Ascending aorta (tissue), 2 donors: ENCODE measurements around the gene SYCN. TPM values are rescaled to one million over a fixed set of nuclear protein-coding genes. Genes with fewer than 3 reads are reported as not detected.
A peak's percentile ranks its signal among the peaks of the same experiment; 100 is the strongest.

Source experiments
- DNase-seq, 2 donors: peaks; one replicate each; pipeline ENCODE4 v3.0.0-alpha.2; 2019; ENCODE audit warnings: low spot score in 2 of 2
- H3K27ac ChIP-seq, 2 donors: fragments of 200-600 bp; sonication (generic); one replicate each; pipeline ENCODE4 v1.5.1; 2016 to 2017; ENCODE audit warnings: mild to moderate bottlenecking in 1 of 2
- H3K27me3 ChIP-seq: fragments of 200-600 bp; sonication (generic); one replicate; pipeline ENCODE4 v1.5.1; 2017
- H3K36me3 ChIP-seq, 2 donors: fragments of 200-600 bp; sonication (generic); one replicate each; pipeline ENCODE4 v1.5.1; 2016
- H3K4me1 ChIP-seq, 2 donors: fragments of 200-600 bp; sonication (generic); one replicate each; pipeline ENCODE4 v1.5.1; 2016 to 2017; ENCODE audit warnings: mild to moderate bottlenecking in 1 of 2
- H3K4me3 ChIP-seq, 2 donors: fragments of 200-600 bp; sonication (generic); one replicate each; pipeline ENCODE4 v1.5.1; 2016 to 2017; ENCODE audit warnings: mild to moderate bottlenecking in 1 of 2
- H3K9me3 ChIP-seq, 2 donors: fragments of 200-600 bp; sonication (generic); one replicate each; pipeline ENCODE4 v1.5.1; 2016
- intact Hi-C: fragments of 100-400 bp; cut with DNase I; formaldehyde crosslinking; loops from one replicate; pipeline ENCODE4 v1.15.1; 2023
- total RNA-seq: library from RNA; depleted of rRNA; stranded (reverse); fragments of >200 nt; gene quantifications from one replicate; pipeline ENCODE4 v1.1.0, GENCODE V29; 2016
- TF ChIP-seq, protein P1 (sequence below), 3 experiments: fragments of 200-600 bp in 2 of 3; fragments of 450-650 bp in 1 of 3; sonication (generic) in 2 of 3; IDR thresholded peaks; one replicate each; pipeline ENCODE4 v1.5.1; 2016 to 2019; ENCODE audit warnings: antibody characterized with exemption in 3 of 3, mild to moderate bottlenecking in 1 of 3, moderate library complexity in 1 of 3

The SYCN gene
- total RNA-seq, 1 donor from 2014 or later, result not detected

DNA sequence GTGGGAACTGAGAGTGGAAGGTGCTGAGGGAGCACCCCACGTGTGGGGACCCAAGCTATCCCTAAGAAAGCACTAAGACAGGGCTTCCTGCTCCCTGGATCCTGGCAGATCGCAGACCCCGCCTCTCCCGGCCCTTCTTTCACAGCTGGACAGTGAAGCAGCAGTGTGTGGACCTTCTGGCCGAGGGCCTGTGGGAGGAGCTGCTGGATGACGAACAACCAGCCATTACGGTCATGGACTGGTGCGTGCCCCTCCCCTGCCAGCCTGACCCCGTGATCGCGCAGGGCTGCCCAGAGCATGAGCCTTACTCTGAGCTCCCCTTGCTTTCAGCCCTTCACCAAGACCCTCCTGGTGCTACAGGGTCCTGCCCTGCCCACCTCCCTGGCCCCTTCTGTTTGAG is 5.0 kb downstream of the SYCN start:
- H3K36me3 ChIP-seq, result no peaks in the 10 kb centered on the region
- TF ChIP-seq, protein P1, sequence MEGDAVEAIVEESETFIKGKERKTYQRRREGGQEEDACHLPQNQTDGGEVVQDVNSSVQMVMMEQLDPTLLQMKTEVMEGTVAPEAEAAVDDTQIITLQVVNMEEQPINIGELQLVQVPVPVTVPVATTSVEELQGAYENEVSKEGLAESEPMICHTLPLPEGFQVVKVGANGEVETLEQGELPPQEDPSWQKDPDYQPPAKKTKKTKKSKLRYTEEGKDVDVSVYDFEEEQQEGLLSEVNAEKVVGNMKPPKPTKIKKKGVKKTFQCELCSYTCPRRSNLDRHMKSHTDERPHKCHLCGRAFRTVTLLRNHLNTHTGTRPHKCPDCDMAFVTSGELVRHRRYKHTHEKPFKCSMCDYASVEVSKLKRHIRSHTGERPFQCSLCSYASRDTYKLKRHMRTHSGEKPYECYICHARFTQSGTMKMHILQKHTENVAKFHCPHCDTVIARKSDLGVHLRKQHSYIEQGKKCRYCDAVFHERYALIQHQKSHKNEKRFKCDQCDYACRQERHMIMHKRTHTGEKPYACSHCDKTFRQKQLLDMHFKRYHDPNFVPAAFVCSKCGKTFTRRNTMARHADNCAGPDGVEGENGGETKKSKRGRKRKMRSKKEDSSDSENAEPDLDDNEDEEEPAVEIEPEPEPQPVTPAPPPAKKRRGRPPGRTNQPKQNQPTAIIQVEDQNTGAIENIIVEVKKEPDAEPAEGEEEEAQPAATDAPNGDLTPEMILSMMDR (IDR thresholded peaks at IDR 0.05), result no peak
- H3K4me3 ChIP-seq, result no peak overlapping the region
- no peak overlapping the region for H3K27ac ChIP-seq
- H3K27me3 ChIP-seq, result peaks cover 21% of the 10 kb centered on the region
- intact Hi-C loops, result no loop called here
- H3K4me1 ChIP-seq, result no peaks in the 10 kb centered on the region
- no peak for DNase-seq
- H3K9me3 ChIP-seq, result no peaks in the 10 kb centered on the region

DNA sequence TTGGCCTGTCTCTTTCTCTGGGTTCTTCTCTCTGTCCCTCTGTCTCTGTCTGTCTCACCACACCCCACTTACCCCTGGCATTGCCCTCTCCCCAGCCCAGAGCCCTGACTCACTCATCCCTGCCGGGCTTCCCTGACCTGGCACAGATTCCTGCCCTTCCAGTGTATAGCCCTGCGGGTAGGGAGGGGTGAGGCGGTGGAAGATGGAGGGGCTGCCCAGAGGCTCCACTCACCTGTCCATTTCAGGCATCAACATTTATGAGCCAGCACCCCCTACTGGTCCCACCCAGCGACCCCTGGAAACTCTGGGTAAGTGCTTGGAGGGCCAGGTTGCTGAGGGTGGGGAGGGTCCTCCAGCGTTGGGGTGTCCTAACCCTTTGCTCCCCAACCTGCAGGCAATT is 6.3 kb downstream of the SYCN start:
- Histone ChIP-seq H3K27me3 (peaks cover 13% of the 10 kb centered on the region), H3K9me3 (no peaks in the 10 kb centered on the region), H3K4me1 (no peaks in the 10 kb centered on the region), H3K27ac (no peak overlapping the region), H3K4me3 (no peak overlapping the region), H3K36me3 (no peaks in the 10 kb centered on the region)
- DNase-seq, result no peak
- TF ChIP-seq, protein P1 (IDR thresholded peaks at IDR 0.05), result no peak
- intact Hi-C loops, result no loop called here

DNA sequence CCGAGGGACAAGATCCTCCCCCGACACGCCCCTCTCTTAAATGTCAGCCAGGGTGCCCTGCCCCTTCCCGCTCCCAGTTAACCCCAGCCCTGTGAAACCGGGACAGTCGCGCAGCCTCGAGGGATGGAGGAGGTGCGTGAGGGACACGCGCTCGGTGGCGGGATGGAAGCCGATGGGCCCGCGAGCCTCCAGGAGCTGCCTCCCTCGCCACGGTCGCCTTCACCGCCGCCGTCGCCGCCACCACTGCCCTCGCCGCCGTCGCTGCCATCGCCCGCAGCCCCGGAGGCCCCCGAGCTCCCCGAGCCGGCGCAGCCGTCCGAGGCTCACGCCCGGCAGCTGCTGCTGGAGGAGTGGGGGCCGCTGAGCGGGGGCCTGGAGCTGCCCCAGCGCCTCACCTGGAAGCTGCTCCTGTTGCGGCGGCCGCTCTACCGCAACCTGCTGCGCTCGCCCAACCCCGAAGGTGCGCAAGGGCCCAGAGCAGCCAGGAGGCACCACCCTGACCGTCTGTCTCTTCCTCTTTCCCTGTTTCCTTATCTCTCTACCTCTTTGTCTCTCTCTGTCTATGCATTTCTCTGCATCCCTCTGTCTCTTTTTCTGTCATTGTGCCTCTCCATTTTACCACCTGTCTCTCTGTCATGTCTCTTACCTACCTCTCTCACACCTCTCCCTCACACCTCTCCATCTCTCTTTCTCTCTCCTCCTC is 7.1 kb downstream of the SYCN start, which contains the start of gene NCCRP1:
Gene NCCRP1 (plus strand): TSS at position 105 of the 703 bp plus-strand sequence. CDS start 19 bp downstream, at position 124.
- peaks cover 13% of the 10 kb centered on the region for H3K27me3 ChIP-seq
- peak within 1 kb of the TSS in 1 of 2 donors; percentile 39 for H3K4me3 ChIP-seq
- intact Hi-C loops, result no loop called here
- DNase-seq, result no peak
- TF ChIP-seq, protein P1 (IDR thresholded peaks at IDR 0.05), result no peak
- no peak within 1 kb of the TSS for H3K27ac ChIP-seq
- H3K4me1 ChIP-seq, result no peaks in the 10 kb centered on the region
- no peaks in the 10 kb centered on the region for H3K9me3 ChIP-seq
- H3K36me3 ChIP-seq, result no peaks in the 10 kb centered on the region

DNA sequence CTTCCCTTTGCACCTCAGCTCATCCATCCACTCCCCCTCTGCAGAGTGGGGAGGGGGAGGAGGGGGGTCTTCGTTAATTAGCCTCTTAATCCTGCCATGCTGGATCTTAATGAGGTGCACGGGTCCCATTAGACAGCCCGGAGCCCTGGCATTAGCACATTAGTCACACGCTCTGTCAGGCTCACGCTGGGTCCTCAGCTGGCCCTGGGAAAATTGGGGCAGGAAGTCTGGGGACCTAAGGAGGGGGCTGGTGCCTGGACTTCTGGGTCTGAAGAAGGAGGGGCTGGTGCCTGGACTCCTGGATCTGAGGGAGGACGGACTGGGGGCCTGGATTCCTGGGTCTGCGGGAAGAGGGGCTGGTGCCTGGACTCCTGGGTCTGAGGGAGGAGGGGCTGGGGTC is 7.7 kb downstream of the SYCN start:
- TF ChIP-seq, protein P1 (IDR thresholded peaks at IDR 0.05), result no peak
- no peaks in the 10 kb centered on the region for H3K36me3 ChIP-seq
- DNase-seq, result no peak
- peaks cover 13% of the 10 kb centered on the region for H3K27me3 ChIP-seq
- no peaks in the 10 kb centered on the region for H3K4me1 ChIP-seq
- no peak overlapping the region for H3K27ac ChIP-seq
- H3K9me3 ChIP-seq, result no peaks in the 10 kb centered on the region
- intact Hi-C loops, result no loop called here
- H3K4me3 ChIP-seq, result no peak overlapping the region

DNA sequence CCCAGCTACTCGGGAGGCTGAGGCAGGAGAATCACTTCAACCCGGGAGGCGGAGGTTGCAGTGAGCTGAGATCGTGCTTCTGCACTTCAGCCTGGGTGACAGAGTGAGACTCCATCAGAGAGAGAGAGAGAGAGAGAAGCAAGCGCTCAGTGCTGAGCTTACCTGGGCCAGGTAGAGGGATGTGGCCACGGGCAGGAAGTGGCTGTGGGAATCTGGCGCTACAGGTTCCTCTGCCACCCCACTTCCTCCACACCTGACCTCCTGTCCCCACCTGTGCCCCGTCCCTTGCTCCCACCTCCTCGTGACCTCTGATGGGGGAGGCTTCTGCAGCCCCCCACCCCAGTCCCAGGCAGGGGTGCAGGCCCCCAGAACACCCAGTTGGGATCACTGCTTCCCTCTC is 8.3 kb downstream of the SYCN start:
- H3K36me3 ChIP-seq, result no peaks in the 10 kb centered on the region
- no peaks in the 10 kb centered on the region for H3K4me1 ChIP-seq
- H3K4me3 ChIP-seq, result no peak overlapping the region
- intact Hi-C loops, result no loop called here
- no peaks in the 10 kb centered on the region for H3K9me3 ChIP-seq
- DNase-seq, result no peak
- H3K27ac ChIP-seq, result no peak overlapping the region
- peaks cover 13% of the 10 kb centered on the region for H3K27me3 ChIP-seq
- TF ChIP-seq, protein P1 (IDR thresholded peaks at IDR 0.05), result no peak
